ENCODE results near the gene ADIG. TPM values are rescaled to one million over a fixed set of nuclear protein-coding genes. Genes with fewer than 3 reads are reported as not detected.
A peak's percentile ranks its signal among the peaks of the same experiment; 100 is the strongest.
"Not testable (repeated sequence)": the region's sequence is repeated elsewhere in the genome, so short reads cannot be mapped to it uniquely, and the experiment has no call there.

Gene ADIG
- total and polyA plus RNA-seq, 4 donors: not detected

DNA sequence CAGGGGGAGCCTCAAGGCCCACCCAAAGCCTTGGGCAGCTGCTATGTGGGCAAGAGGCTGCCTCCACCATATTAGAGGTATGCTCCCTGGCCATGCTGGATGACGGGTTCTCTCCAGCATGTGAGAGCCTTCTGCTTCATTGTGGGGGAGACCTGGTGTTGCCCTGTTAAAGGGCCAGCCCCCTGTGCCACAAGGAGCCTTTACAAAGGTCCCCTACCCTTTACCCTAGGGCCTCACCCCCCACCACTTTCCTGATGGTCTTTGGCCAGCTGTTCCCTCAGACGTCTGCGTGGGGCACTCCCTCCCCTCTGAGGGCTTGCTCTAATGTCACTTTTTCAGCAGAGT, 5.2 kb downstream of the ADIG start:
- H3K9me3 ChIP-seq (ENCODE audit: control insufficient read depth, insufficient read depth, low read length): no peaks in the 10 kb centered on the region
- no peak overlapping the region for H3K27ac ChIP-seq (ENCODE audit: low read depth, low read length)
- no peak for DNase-seq (ENCODE audit: low read depth in 4 of 6, low spot score in 6 of 6)
- 54% methylated on average over 3 of the region's 3 CpGs for WGBS (ENCODE audit: insufficient coverage)
- H3K27me3 ChIP-seq (ENCODE audit: control insufficient read depth, insufficient read depth, low read length): no peaks in the 10 kb centered on the region
- peaks cover 10% of the 10 kb centered on the region for H3K4me1 ChIP-seq (ENCODE audit: control insufficient read depth, insufficient read depth, low read length)
- no peak overlapping the region for H3K4me3 ChIP-seq (ENCODE audit: low read depth, low read length)
- H3K36me3 ChIP-seq (ENCODE audit: control insufficient read depth, insufficient read depth, low read length): no peaks in the 10 kb centered on the region

DNA sequence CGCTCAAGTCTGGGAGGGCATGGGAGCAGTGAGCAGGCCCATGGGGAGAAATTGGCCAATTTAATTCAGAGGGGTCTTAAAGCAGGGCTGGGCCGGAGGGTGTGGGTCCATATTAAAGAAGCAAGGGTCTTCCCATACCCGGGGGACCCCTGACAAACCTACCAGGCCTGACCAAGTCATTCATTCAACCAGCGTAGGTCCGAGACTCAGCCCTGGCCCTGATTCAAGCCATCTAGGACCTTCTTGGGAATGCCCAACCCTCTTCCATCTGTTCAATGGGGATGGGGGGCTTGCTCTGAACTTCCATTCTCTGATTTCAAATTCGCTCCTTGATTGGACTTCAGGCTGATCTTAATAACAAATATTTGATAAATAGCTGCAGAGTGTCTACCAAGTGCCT, 7.3 kb downstream of the ADIG start:
- 100% methylated on average over 3 of the region's 6 CpGs for WGBS (ENCODE audit: insufficient coverage)
- H3K27me3 ChIP-seq (ENCODE audit: control insufficient read depth, insufficient read depth, low read length): no peaks in the 10 kb centered on the region

DNA sequence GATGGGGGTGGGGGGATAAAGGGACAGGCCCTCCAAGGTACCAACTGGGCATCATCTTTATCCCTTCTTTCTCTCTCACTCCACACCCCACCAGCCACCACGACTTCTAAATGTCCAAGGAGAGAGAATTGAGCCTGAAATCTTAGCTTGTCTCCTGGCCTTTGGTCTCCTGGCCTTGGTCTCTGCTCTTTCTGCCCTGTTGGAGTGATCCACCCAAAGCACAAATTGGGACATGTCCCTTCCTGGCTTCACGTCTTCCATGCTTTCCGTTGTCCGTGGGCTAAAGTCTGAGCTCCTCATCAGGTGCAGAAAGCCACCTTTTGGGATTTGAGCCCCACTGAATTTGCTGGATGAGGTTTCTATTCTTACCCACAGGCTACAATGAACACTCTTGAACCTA, 8.4 kb downstream of the ADIG start:
- no peaks in the 10 kb centered on the region for H3K9me3 ChIP-seq (ENCODE audit: control insufficient read depth, insufficient read depth, low read length)
- WGBS (ENCODE audit: insufficient coverage): 94% methylated on average over 4 of the region's 4 CpGs
- no peak overlapping the region for H3K4me3 ChIP-seq (ENCODE audit: low read depth, low read length)
- H3K4me1 ChIP-seq (ENCODE audit: control insufficient read depth, insufficient read depth, low read length): peaks cover 6% of the 10 kb centered on the region
- no peaks in the 10 kb centered on the region for H3K36me3 ChIP-seq (ENCODE audit: control insufficient read depth, insufficient read depth, low read length)
- no peak overlapping the region for H3K27ac ChIP-seq (ENCODE audit: low read depth, low read length)
- DNase-seq (ENCODE audit: low read depth in 4 of 6, low spot score in 6 of 6): no peak
- H3K27me3 ChIP-seq (ENCODE audit: control insufficient read depth, insufficient read depth, low read length): no peaks in the 10 kb centered on the region

More for the DNA sequence above, 7.3 kb downstream of the ADIG start:
- peaks cover 6% of the 10 kb centered on the region for H3K4me1 ChIP-seq (ENCODE audit: control insufficient read depth, insufficient read depth, low read length)
- no peaks in the 10 kb centered on the region for H3K36me3 ChIP-seq (ENCODE audit: control insufficient read depth, insufficient read depth, low read length)
- no peak overlapping the region for H3K4me3 ChIP-seq (ENCODE audit: low read depth, low read length)
- no peak for DNase-seq (ENCODE audit: low read depth in 4 of 6, low spot score in 6 of 6)
- no peaks in the 10 kb centered on the region for H3K9me3 ChIP-seq (ENCODE audit: control insufficient read depth, insufficient read depth, low read length)
- H3K27ac ChIP-seq (ENCODE audit: low read depth, low read length): no peak overlapping the region

DNA sequence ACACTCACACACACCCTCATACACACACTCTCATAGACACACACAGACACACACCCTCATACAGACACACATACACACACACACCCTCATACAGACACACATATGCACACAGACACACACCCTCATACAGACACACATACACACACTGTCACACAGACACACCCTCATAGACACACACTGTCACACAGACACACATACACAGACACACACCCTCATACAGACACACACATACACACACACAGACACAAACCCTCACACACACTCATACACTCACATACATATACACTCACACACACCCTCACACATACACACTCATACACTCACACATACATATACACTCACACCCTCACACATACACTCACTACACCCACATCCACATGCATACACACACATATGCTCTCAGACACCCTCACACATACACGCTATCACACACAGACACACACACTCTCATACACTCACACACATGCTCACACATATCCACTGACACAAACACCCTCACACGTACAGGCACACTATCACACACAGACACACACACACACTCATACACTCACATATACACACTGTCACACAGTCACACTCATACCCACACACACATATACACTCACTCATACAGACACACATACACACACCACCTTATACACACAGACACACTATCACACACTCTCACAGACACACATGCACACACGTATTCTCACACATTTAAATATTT, 9.1 kb downstream of the ADIG start:
- Histone ChIP-seq H3K9me3 (ENCODE audit: control insufficient read depth, insufficient read depth, low read length) (no peaks in the 10 kb centered on the region), H3K4me3 (ENCODE audit: low read depth, low read length) (no peak overlapping the region), H3K36me3 (ENCODE audit: control insufficient read depth, insufficient read depth, low read length) (no peaks in the 10 kb centered on the region), H3K4me1 (ENCODE audit: control insufficient read depth, insufficient read depth, low read length) (peaks cover 6% of the 10 kb centered on the region), H3K27ac (ENCODE audit: low read depth, low read length) (no peak overlapping the region), H3K27me3 (ENCODE audit: control insufficient read depth, insufficient read depth, low read length) (no peaks in the 10 kb centered on the region)
- DNase-seq (ENCODE audit: low read depth in 4 of 6, low spot score in 6 of 6): no peak
- WGBS (ENCODE audit: insufficient coverage): 88% methylated on average over 3 of the region's 3 CpGs

DNA sequence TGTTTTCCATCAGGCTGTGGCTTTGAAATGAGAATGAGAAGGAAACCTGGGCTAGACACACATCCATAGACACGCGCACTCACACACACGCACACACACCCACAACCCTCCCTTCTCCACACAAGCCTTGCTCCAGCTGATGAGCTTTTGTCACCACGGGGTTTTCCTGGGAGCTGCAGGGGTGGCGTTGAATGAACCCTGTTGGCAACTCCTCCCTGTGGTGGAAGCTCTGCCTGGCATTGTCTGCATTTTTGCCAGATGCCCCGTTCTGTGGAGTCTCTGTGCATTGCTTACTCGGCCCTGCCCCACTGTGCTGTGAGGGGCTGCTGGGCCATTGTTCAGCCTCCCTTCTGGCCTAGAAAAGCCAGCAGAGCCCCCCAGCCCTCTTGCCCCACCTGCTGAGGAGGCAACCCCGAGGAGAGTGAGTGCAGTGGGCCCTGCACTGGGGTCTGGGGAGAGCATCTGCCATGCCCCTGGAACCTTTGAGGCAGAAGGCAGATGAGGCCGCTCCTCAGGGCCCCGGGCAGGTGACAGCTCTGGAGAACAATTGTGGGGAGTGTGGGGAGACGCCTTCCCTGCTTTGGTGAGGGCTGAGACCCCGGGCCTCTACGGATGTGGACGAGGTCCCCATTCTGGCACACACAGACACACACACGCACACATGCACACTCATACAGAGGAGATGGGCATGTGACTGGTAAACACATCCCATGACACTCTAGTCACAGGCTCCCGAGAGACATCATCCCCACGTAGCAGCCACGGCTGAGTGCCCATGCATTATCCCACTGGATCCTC, 9.9 kb downstream of the ADIG start:
- Histone ChIP-seq H3K4me3 (ENCODE audit: low read depth, low read length) (no peak overlapping the region), H3K27me3 (ENCODE audit: control insufficient read depth, insufficient read depth, low read length) (no peaks in the 10 kb centered on the region), H3K36me3 (ENCODE audit: control insufficient read depth, insufficient read depth, low read length) (no peaks in the 10 kb centered on the region), H3K9me3 (ENCODE audit: control insufficient read depth, insufficient read depth, low read length) (no peaks in the 10 kb centered on the region), H3K4me1 (ENCODE audit: control insufficient read depth, insufficient read depth, low read length) (peaks cover 6% of the 10 kb centered on the region), H3K27ac (ENCODE audit: low read depth, low read length) (no peak overlapping the region)
- DNase-seq (ENCODE audit: low read depth in 4 of 6, low spot score in 6 of 6): peak in 2 of 6 donors; percentile 33 to 48
- 37% methylated on average over 11 of the region's 18 CpGs for WGBS (ENCODE audit: insufficient coverage)

DNA sequence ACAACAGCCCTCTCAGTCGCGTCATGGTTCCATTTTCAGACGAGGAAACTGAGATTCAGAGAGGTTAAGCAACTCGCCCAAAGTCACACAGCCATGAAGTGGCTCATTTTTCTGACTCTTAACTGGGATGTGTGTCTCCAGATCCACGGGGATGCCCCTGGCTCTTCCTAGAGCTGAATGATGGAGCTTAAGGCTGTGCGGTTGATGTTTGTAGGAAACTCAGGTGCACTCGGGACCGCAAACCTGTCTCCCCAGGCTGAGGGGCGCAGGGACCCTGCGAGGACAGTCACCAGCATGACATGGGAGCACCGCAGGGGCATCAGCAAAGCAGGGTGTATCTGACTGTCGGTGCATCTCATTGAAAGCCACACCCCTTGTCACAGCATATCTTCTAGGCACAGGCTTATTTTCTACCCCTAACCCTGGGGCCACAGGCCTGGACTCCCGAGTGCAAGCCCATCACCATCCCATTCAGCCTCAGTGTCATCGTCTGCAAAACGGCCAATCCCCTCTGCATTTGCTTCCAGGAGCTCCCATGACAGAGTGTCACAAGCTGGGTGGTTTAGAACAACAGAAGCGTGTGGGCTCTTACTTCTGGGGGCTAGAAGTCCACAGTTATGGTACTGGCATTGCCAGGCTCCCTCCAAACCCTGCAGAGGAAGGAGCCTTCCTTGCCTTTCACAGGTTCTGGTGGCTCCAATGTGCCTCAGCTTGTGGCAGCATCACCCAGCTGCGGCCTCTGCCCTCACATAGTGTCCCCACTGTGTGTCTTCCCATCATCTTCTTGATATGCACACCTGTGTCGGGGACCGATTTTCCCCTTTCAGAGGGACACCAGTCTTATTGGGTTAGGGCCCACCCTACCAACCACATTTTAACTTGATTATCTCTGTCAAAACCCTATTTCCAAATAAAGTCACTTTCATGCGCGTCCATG, 10.7 kb downstream of the ADIG start:
- Histone ChIP-seq H3K27ac (ENCODE audit: low read depth, low read length) (no peak overlapping the region), H3K4me1 (ENCODE audit: control insufficient read depth, insufficient read depth, low read length) (peaks cover 6% of the 10 kb centered on the region), H3K4me3 (ENCODE audit: low read depth, low read length) (no peak overlapping the region), H3K27me3 (ENCODE audit: control insufficient read depth, insufficient read depth, low read length) (no peaks in the 10 kb centered on the region), H3K36me3 (ENCODE audit: control insufficient read depth, insufficient read depth, low read length) (no peaks in the 10 kb centered on the region), H3K9me3 (ENCODE audit: control insufficient read depth, insufficient read depth, low read length) (no peaks in the 10 kb centered on the region)
- DNase-seq (ENCODE audit: low read depth in 4 of 6, low spot score in 6 of 6): no peak
- WGBS (ENCODE audit: insufficient coverage): 87% methylated on average over 17 of the region's 21 CpGs

DNA sequence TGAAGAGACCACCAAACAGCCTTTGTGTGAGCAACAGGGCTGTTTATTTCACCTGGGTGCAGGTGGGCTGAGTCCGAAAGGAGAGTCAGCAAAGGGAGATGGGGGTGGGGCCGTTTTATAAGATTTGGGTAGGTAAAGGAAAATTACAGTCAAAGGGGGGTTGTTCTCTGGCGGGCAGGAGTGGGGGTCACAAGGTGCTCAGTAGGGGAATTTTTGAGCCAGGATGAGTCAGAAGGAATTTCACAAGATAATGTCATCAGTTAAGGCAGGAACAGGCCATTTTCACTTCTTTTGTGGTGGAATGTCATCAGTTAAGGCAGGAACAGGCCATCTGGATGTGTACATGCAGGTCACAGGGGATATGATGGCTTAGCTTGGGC, 11.4 kb downstream of the ADIG start:
- H3K9me3 ChIP-seq (ENCODE audit: control insufficient read depth, insufficient read depth, low read length); H3K27ac ChIP-seq (ENCODE audit: low read depth, low read length); DNase-seq (ENCODE audit: low read depth in 4 of 6, low spot score in 6 of 6); H3K36me3 ChIP-seq (ENCODE audit: control insufficient read depth, insufficient read depth, low read length); H3K27me3 ChIP-seq (ENCODE audit: control insufficient read depth, insufficient read depth, low read length); H3K4me3 ChIP-seq (ENCODE audit: low read depth, low read length); H3K4me1 ChIP-seq (ENCODE audit: control insufficient read depth, insufficient read depth, low read length): not testable (repeated sequence)
- 85% methylated on average over 3 of the region's 3 CpGs for WGBS (ENCODE audit: insufficient coverage)

DNA sequence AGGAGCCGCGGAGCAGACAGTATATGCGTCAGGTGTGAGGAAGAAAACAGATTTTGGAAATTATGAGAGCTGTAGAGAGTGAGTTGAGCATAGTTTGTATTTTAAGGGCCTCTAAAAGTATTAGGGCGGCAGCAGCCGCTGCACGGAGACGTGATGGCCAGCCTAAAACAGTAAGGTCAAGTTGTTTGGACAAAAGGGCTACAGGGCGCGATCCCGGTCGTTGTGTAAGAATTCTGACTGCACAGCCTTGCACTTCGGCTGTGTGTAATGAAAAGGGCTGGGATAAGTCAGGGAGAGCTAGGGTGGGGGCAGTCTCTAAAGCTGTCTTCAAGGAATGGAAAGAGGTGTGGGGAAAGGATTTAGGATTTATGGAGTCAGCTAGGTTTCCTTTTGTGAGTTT, 13.3 kb downstream of the ADIG start:
- H3K4me1 ChIP-seq (ENCODE audit: control insufficient read depth, insufficient read depth, low read length); H3K4me3 ChIP-seq (ENCODE audit: low read depth, low read length); H3K27ac ChIP-seq (ENCODE audit: low read depth, low read length); H3K27me3 ChIP-seq (ENCODE audit: control insufficient read depth, insufficient read depth, low read length); DNase-seq (ENCODE audit: low read depth in 4 of 6, low spot score in 6 of 6); H3K36me3 ChIP-seq (ENCODE audit: control insufficient read depth, insufficient read depth, low read length); H3K9me3 ChIP-seq (ENCODE audit: control insufficient read depth, insufficient read depth, low read length): not testable (repeated sequence)
- WGBS (ENCODE audit: insufficient coverage): 87% methylated on average over 12 of the region's 12 CpGs

DNA sequence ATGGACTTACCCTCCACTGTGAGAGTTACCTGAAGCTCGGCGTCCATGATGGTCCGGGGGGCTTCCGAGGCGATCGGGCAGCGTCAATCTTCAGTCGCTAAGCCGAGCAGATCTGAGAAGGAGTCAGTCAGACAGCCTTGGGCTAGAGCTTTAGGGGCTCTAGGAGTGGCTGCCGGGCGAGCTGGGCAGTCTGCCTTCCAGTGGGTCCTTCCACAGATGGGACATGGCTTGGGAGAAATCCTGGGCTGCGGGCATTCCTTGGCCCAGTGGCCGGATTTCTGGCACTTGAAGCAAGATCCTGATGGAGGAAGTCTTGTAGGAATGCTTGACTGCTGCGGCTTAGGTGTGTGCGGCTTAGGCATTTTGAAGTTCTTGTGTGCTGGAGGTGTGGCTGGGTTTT, 14.9 kb downstream of the ADIG start:
- not testable (repeated sequence) for DNase-seq (ENCODE audit: low read depth in 4 of 6, low spot score in 6 of 6); H3K27me3 ChIP-seq (ENCODE audit: control insufficient read depth, insufficient read depth, low read length); H3K4me3 ChIP-seq (ENCODE audit: low read depth, low read length); H3K36me3 ChIP-seq (ENCODE audit: control insufficient read depth, insufficient read depth, low read length); H3K4me1 ChIP-seq (ENCODE audit: control insufficient read depth, insufficient read depth, low read length); H3K27ac ChIP-seq (ENCODE audit: low read depth, low read length); H3K9me3 ChIP-seq (ENCODE audit: control insufficient read depth, insufficient read depth, low read length)
- 94% methylated on average over 13 of the region's 15 CpGs for WGBS (ENCODE audit: insufficient coverage)
